OCI-LY1 (cell line): ENCODE measurements around the gene NCAPD3.

Source experiments
- H2AFZ ChIP-seq: fragments of 200-600 bp; sonication (generic), shearing (Covaris generic); 2 replicates; pipeline ENCODE4 v1.6.0; 2014; ENCODE audit warnings: antibody characterized with exemption, mild to moderate bottlenecking, low read length
- H3F3A ChIP-seq: fragments of 200-600 bp; sonication (generic), shearing (Covaris generic); 2 replicates; pipeline ENCODE4 v1.6.0; 2014; ENCODE audit warnings: mild to moderate bottlenecking, antibody characterized with exemption, low read length, moderate library complexity; ENCODE audit not compliant: insufficient read depth
- H3K27ac ChIP-seq: fragments of 200-600 bp; sonication (generic); 2 replicates; pipeline ENCODE4 v1.5.1; 2014; ENCODE audit warnings: low read length, mixed run types, mild to moderate bottlenecking, low read depth; ENCODE audit not compliant: poor library complexity, severe bottlenecking
- H3K27me3 ChIP-seq: fragments of 200-600 bp; sonication (generic); 2 replicates; pipeline ENCODE4 v1.6.0; 2014; ENCODE audit warnings: antibody characterized with exemption, mild to moderate bottlenecking, low read length, moderate library complexity; ENCODE audit not compliant: insufficient read depth
- H3K36me3 ChIP-seq: fragments of 200-600 bp; sonication (generic); 2 replicates; pipeline ENCODE4 v1.6.1; 2014; ENCODE audit warnings: mild to moderate bottlenecking, antibody characterized with exemption, low read length, moderate library complexity, mixed read lengths; ENCODE audit not compliant: insufficient read depth
- H3K4me1 ChIP-seq: fragments of 200-600 bp; sonication (generic); 2 replicates; pipeline ENCODE4 v1.5.1; 2014; ENCODE audit warnings: mild to moderate bottlenecking, low read length, moderate library complexity; ENCODE audit not compliant: insufficient read depth, severe bottlenecking
- H3K4me2 ChIP-seq: fragments of 200-600 bp; sonication (generic), shearing (Covaris generic); 2 replicates; pipeline ENCODE4 v1.6.1; 2014; ENCODE audit warnings: low read length
- H3K4me3 ChIP-seq: fragments of 200-600 bp; sonication (generic); 2 replicates; pipeline ENCODE4 v1.5.1; 2014; ENCODE audit warnings: low read length, low read depth, mild to moderate bottlenecking, mixed read lengths; ENCODE audit not compliant: poor library complexity, severe bottlenecking
- H3K79me2 ChIP-seq: fragments of 200-600 bp; shearing (Covaris generic); 2 replicates; pipeline ENCODE4 v1.6.1; 2016; ENCODE audit warnings: mixed run types, low read length, mixed read lengths; ENCODE audit not compliant: insufficient read depth
- H3K9ac ChIP-seq: fragments of 200-600 bp; sonication (generic), shearing (Covaris generic); 2 replicates; pipeline ENCODE4 v1.6.1; 2014; ENCODE audit warnings: mild to moderate bottlenecking, low read length, mixed read lengths
- H3K9me2 ChIP-seq: fragments of 200-600 bp; sonication (generic), shearing (Covaris generic); 2 replicates; pipeline ENCODE4 v1.6.1; 2014; ENCODE audit warnings: low read depth, mild to moderate bottlenecking, low read length, mixed read lengths
- H3K9me3 ChIP-seq: fragments of 200-600 bp; shearing (Covaris generic); 2 replicates; pipeline ENCODE4 v1.6.1; 2014; ENCODE audit warnings: low read length, mixed read lengths
- H4K20me1 ChIP-seq: fragments of 200-600 bp; sonication (generic), shearing (Covaris generic); 2 replicates; pipeline ENCODE4 v1.6.0; 2016; ENCODE audit warnings: mild to moderate bottlenecking, low read length; ENCODE audit not compliant: insufficient read depth
- EZH2 ChIP-seq: fragments of 200-600 bp; sonication (generic), shearing (Covaris generic); IDR thresholded peaks from 2 replicates; pipeline ENCODE4 v1.8.0; 2017; ENCODE audit warnings: borderline replicate concordance, mixed run types, mild to moderate bottlenecking, antibody characterized with exemption, low read length, moderate library complexity, mixed read lengths
- TF ChIP-seq, protein P1 (sequence below): fragments of 200-600 bp; sonication (generic), shearing (Covaris generic); IDR thresholded peaks from 2 replicates; pipeline ENCODE4 v1.5.1; 2017; ENCODE audit warnings: mild to moderate bottlenecking, antibody characterized with exemption, low read length, moderate library complexity, mixed read lengths

NCAPD3 gene

DNA sequence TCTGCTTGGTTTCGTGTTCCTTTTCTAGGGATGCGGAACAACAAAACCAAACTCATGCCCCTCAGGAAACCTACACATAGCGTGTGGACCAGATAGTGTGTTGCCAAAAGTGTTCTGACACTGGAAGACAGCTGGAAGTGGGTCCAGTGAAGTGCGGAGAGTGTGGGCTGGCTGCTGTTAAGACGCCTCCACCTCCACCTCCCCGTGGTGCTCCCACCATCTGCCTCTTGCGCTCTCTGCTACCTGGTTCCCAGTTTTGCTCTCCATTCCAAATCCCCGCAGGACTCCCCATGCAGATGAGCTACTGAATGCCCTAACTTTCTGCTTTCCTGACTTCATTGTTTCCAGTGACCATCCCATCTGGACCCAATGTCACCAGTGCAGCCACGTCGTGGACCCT is 51.8 kb downstream of the NCAPD3 start:
- no peak overlapping the region for H2AFZ ChIP-seq
- no peaks in the 10 kb centered on the region for H3K79me2 ChIP-seq
- H4K20me1 ChIP-seq: no peaks in the 10 kb centered on the region
- no peaks in the 10 kb centered on the region for H3K4me1 ChIP-seq
- H3K9me3 ChIP-seq: no peaks in the 10 kb centered on the region
- no peak overlapping the region for H3K27ac ChIP-seq
- no peak overlapping the region for H3K4me2 ChIP-seq
- H3K36me3 ChIP-seq: peaks cover 96% of the 10 kb centered on the region
- no peaks in the 10 kb centered on the region for H3K9me2 ChIP-seq
- H3K27me3 ChIP-seq: no peaks in the 10 kb centered on the region
- TF ChIP-seq, protein P1, sequence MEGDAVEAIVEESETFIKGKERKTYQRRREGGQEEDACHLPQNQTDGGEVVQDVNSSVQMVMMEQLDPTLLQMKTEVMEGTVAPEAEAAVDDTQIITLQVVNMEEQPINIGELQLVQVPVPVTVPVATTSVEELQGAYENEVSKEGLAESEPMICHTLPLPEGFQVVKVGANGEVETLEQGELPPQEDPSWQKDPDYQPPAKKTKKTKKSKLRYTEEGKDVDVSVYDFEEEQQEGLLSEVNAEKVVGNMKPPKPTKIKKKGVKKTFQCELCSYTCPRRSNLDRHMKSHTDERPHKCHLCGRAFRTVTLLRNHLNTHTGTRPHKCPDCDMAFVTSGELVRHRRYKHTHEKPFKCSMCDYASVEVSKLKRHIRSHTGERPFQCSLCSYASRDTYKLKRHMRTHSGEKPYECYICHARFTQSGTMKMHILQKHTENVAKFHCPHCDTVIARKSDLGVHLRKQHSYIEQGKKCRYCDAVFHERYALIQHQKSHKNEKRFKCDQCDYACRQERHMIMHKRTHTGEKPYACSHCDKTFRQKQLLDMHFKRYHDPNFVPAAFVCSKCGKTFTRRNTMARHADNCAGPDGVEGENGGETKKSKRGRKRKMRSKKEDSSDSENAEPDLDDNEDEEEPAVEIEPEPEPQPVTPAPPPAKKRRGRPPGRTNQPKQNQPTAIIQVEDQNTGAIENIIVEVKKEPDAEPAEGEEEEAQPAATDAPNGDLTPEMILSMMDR: no peak
- no peak for TF ChIP-seq EZH2
- H3K4me3 ChIP-seq: no peak overlapping the region
- H3F3A ChIP-seq: no peaks in the 10 kb centered on the region
- H3K9ac ChIP-seq: no peak overlapping the region

DNA sequence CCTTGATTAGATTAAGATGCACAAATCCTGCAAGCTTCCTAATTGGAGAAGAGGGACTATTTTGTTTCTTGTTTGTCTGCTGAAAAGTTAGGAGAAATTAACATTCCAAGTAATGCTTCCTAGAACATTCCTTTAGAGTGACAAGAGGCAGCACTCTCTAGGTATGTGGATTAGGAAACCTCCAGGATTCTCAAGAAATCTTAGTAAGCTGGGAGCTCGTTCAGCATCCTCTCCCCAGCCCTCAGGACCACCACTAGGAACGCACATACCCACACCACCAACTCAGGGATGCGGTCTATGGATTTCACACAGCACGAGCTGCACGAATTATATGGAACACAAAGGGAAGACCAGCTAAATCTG is 52.9 kb downstream of the NCAPD3 start:
- no peak overlapping the region for H3K4me3 ChIP-seq

DNA sequence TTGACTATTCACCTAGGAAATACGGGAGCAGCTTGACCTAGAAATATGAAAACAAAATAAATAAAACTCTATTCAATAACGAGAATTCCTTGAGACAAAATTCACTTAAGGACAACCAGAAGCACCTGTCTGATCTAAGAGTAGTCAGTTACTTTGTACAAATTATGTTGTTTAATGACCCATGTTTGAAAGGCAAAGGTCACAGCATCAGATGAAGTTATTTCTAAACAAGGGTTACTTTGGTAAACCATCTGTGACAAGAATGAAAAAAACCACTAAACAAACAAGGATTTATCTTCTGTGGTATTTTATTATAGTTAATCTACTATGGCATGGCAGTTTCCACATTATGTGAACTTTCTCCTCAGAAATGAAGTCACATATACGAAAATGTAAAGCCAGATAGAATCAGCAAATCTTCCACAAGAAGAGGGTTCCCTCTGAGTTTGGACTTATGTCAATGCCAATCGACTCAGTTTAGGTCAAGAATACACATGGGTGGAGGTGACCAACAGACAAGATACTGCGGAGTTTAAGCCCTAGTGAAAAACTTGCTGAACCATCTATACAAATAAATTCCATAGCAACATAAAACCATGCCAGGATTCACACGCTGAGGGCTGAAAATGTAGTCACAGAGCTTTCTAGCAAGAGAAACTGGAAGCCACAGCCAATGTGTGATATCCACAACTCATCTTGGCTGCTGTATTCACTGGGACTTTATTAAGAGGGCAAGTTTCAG is 53.4 kb downstream of the NCAPD3 start:
- Histone ChIP-seq H3K27ac (no peak overlapping the region), H3K27me3 (no peaks in the 10 kb centered on the region), H3K9me3 (no peaks in the 10 kb centered on the region), H3K4me2 (no peak overlapping the region), H3K79me2 (no peaks in the 10 kb centered on the region), H3K36me3 (peaks cover 84% of the 10 kb centered on the region), H2AFZ (no peak overlapping the region), H3K9me2 (no peaks in the 10 kb centered on the region), H4K20me1 (no peaks in the 10 kb centered on the region), H3K9ac (no peak overlapping the region), H3K4me1 (no peaks in the 10 kb centered on the region), H3F3A (no peaks in the 10 kb centered on the region), H3K4me3 (no peak overlapping the region)
- TF ChIP-seq, protein P1: no peak
- TF ChIP-seq EZH2: no peak

More for the DNA sequence above, 52.9 kb downstream of the NCAPD3 start:
- Histone ChIP-seq H3K9ac (no peak overlapping the region), H3K9me3 (no peaks in the 10 kb centered on the region), H3F3A (no peaks in the 10 kb centered on the region), H3K79me2 (no peaks in the 10 kb centered on the region), H2AFZ (no peak overlapping the region), H3K4me1 (no peaks in the 10 kb centered on the region), H3K36me3 (peaks cover 85% of the 10 kb centered on the region), H3K27ac (no peak overlapping the region), H3K4me2 (no peak overlapping the region), H4K20me1 (no peaks in the 10 kb centered on the region), H3K27me3 (no peaks in the 10 kb centered on the region), H3K9me2 (no peaks in the 10 kb centered on the region)
- TF ChIP-seq, protein P1: no peak
- no peak for TF ChIP-seq EZH2
